Mesangial cell (primary cell): Measurements from ENCODE around the gene DICER1. TPM values are rescaled to one million over a fixed set of nuclear protein-coding genes. Genes with fewer than 3 reads are reported as not detected.

ENCODE experiments used
- total RNA-seq: library from RNA; depleted of rRNA; stranded (reverse); fragments of >200 nt; gene quantifications from 2 replicates; pipeline ENCODE4 v1.2.3, GENCODE V29; 2015

Gene DICER1
- 23.1 and 29.8 TPM in 2 replicates for total RNA-seq

GRCh38 chr14:95157327-95158189 is at the start of gene DICER1:
TSS of gene DICER1 (minus strand) at chr14:95157529. CDS start at chr14:95133458, 24,071 bp downstream.

Other genes with a start within 250 kb of the DICER1 start
- gene CLMN, start 162.4 kb upstream of the DICER1 start, total RNA-seq, result 3.4 and 5.3 TPM in 2 replicates